ENCODE measurements around the gene PCYT2.
A peak's percentile ranks its signal among the peaks of the same experiment; 100 is the strongest.

PCYT2 gene

GRCh38 chr17:81899514-81900166 lies 11.6 kb downstream of the PCYT2 start:
- DNase-seq (ENCODE audit: low read depth): no peak

GRCh38 chr17:81898885-81899284 lies 12.3 kb downstream of the PCYT2 start:
- DNase-seq (ENCODE audit: low read depth): no peak

GRCh38 chr17:81898029-81898866 lies 13.0 kb downstream of the PCYT2 start:
- DNase-seq (ENCODE audit: low read depth): peak; percentile 98

DNA sequence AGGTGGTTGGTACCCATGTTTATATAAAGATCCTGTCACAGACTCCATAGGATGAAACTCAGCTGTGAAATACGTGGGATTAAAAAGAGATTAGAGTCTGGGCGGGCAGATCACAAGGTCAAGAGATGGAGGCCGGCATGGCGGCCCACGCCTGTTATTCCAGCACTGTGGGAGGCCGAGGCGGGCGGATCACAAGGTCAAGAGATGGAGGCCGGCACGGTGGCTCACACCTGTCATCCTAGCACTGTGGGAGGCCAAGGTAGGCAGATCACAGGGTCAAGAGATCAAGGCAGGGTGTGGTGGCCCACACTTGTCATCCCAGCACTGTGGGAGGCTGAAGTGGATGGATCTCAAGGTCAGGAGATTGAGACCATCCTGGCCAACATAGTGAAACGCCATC lies 15.8 kb downstream of the PCYT2 start:
- DNase-seq (ENCODE audit: low read depth): no peak

GRCh38 chr17:81891303-81891552 lies 20.0 kb downstream of the PCYT2 start:
- no peak for DNase-seq (ENCODE audit: low read depth)

GRCh38 chr17:81890447-81891302 lies 20.5 kb downstream of the PCYT2 start:
- DNase-seq (ENCODE audit: low read depth): peak; percentile 43

- DNase-seq (ENCODE audit: low read depth): no peak
Observed at GRCh38 chr17:81889602-81890001, 21.6 kb downstream of the PCYT2 start.

GRCh38 chr17:81888988-81889595 lies 22.1 kb downstream of the PCYT2 start:
- DNase-seq (ENCODE audit: low read depth): no peak

GRCh38 chr17:81888105-81888987 lies 22.9 kb downstream of the PCYT2 start:
- no peak for DNase-seq (ENCODE audit: low read depth)

DNA sequence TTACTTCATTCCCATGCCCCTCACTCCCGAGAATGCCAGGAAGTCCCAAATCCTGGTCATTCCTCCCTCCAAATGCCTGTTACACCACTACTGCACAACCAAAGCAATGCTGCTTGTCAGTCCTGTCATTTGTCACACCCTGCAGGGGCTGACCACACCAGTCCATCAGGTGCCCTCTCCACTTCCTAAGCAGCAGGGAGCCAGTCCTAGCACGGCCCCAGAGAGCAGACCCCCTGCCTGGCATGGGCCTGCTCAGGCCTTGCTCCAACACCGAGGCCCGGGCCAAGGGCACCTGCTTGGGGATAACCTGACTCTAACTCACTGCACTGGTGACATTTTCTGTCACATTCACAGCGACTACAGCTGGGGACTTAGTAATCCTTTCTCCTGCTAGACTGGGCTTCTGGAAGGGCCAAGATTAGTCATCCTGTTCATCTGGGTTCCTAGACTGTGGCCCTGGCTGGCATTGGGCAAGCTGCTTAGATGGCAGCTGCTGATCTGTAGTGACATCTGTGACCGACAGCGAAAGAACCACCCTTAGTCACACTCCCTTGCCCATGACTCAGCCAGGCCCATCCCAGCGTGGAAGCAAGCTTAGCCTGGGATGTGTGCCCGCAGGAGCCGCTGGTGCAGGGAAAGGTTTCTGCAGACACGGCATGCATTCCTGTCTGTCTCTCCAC lies 25.2 kb downstream of the PCYT2 start:
- DNase-seq (ENCODE audit: low read depth): peak; percentile 78

GRCh38 chr17:81885454-81885853 lies 25.7 kb downstream of the PCYT2 start:
- DNase-seq (ENCODE audit: low read depth): no peak

GRCh38 chr17:81884968-81885367 lies 26.2 kb downstream of the PCYT2 start:
- no peak for DNase-seq (ENCODE audit: low read depth)

DNA sequence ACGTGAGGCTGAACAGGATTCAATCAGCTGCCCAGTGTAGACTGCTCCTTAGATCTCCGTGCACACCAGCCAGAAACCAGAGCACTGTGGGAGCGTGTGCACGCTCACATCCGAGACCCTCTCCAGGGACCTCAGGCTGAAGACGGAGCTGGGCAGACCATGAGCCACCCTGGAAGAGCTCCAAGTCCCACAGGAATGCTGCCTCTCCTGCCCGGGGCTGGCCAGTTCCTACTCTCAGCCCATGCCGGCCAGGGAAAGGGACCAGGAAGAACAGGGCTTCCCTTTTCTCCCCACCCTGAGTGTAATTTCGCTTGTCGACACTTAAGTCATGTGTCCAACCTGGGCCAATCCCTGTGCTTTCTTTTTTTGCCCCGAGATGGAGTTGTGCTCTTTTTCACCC lies 26.7 kb downstream of the PCYT2 start:
- DNase-seq (ENCODE audit: low read depth): no peak

DNA sequence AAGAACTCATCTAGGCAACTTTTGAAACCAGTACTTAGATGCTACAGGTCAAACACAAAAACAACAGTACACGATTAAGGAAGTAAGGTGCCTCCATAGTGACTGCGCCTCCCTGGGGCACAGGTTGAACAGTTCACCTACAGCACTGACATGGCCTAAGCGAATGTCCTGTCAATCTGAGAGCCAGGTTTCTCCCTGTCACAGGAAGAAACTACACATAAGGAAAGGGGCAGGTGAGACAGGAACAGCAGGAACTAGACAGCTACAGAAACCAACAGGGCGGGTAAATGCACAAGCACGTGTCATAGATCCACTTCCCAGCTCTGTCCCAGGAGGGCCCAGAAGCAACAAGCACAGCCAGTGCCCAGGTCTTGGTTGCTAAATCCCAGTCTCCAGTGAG lies 32.1 kb downstream of the PCYT2 start:
- no peak for DNase-seq (ENCODE audit: low read depth)

DNA sequence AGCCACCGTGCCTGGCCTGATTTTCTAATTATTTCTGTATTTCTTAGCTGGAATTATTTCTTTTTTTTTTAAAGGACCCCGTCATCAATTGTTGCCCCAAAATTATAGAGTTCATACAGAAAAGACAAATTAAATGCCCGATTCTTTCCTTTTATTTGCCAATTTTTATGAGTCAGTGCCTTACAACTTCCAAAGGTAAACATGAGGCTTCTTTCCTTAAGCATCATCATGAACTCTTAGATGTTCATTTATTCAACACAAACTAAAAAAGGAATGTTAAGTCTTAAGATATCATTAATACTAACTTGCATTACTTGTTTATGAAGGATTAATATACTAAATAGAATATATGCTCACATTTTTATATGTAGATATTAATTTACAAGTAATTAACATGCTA lies 32.9 kb downstream of the PCYT2 start:
- no peak for DNase-seq (ENCODE audit: low read depth)

DNA sequence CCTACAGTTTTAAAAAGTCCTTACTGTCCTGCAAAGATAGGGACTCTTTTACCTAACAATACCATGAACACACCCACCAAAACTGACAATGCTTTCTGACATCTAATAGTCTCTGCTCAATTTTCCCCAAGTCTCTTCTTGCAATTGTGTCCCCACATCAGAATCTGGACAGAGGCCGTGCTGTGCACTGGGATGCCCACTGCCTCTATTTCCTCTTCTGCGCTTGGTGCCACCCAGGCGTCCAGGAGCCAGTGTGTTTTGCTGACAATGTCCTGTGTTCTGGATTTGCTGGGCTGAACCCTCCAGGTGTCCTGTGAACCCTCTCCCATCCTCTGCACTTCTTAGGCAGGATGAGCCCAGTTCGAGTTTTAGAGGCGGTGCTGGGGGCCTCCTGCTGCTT lies 33.6 kb downstream of the PCYT2 start:
- DNase-seq (ENCODE audit: low read depth): no peak

DNA sequence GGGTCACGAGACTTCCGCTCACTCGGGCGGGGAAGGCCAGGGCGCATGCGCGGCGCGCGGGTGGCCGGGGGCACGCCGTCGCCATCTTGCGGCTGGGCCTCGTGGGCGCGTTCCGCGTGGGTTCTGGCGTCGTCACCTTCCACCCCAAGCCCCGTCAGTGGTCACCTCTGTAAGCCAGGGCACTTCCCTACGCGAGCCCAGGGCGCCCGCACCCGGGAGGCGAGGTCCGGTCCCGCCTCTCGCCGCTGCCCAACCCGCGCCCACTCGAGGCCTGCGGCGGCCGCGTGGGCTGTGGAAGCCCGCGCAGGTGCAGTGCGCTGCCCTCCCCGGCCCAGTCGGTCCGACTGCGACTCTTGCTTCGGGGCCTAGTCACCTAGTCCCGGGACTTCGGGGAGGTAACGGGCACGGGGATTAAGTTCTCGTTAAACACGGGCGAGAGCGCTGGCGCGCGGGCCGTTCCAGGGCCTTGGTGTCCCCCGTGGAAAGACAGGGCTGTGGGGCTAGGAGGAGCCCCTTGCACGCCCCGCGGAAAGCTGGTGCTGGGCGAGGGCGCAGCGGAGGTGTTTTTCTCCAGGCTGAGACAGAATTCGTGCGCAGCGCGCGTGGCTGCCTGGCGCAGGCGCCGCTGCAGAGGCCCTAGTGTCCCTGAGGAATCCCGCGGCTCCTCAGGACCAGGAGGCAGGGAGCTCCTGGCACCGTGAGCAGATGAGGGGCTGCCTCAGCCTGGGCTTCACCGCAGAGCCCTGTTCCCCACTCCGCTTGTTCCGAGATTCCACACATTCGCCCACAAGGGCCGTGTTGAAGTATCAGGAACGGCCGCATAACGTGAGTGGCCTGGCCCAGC lies 39.6 kb downstream of the PCYT2 start:
- DNase-seq (ENCODE audit: low read depth): peak; percentile 60

DNA sequence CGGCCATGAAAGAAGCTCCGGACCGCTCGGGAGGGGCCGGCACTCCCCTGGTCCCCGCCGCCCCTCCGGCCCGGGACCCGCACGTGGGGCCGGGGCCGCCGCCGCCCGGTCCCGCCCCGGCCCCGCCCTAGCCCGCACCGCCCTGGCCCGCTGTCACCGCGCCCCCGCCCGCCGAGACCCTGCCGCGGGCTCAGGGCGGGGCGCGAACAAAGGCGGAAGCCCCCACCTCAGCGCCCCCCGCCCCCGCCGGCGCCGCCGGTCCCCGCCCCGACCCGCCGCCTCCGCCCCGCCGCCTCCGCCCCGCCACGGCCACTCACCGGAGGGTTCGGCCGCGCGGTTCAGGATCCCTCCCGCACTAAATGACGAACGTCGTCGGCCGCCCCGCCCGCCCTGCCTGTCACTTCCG lies 40.2 kb downstream of the PCYT2 start, which contains the start of gene ARHGDIA:
ARHGDIA (minus strand) TSS at position 357 of the 406 bp plus-strand sequence. CDS start 1,407 bp downstream, outside the sequence.
- peak; percentile 96 for DNase-seq (ENCODE audit: low read depth)

GRCh38 chr17:81870131-81870980 lies 40.8 kb downstream of the PCYT2 start:
- DNase-seq (ENCODE audit: low read depth): peak; percentile 83
